GM23248 (cell line): ENCODE data around the gene FAM53A. TPM values are rescaled to one million over a fixed set of nuclear protein-coding genes. Genes with fewer than 3 reads are reported as not detected.

Source experiments
- DNase-seq: peaks from one replicate; pipeline ENCODE4 v3.0.0-alpha.2; 2015
- H2AFZ ChIP-seq: fragments of 200-600 bp; sonication (generic); 2 replicates; pipeline ENCODE4 v1.6.1; 2016; ENCODE audit warnings: antibody characterized with exemption
- H3F3A ChIP-seq: fragments of 200-600 bp; sonication (generic); 2 replicates; pipeline ENCODE4 v1.6.1; 2016; ENCODE audit warnings: mild to moderate bottlenecking, antibody characterized with exemption, mixed run types; ENCODE audit not compliant: insufficient read depth
- H3K27ac ChIP-seq: fragments of 200-600 bp; sonication (generic); 2 replicates; pipeline ENCODE4 v1.5.1; 2016; ENCODE audit warnings: mild to moderate bottlenecking
- H3K27me3 ChIP-seq: fragments of 200-600 bp; sonication (generic); replicated peaks from 2 replicates; pipeline ENCODE4 v1.6.1; 2016; ENCODE audit warnings: mild to moderate bottlenecking; ENCODE audit not compliant: insufficient read depth
- H3K36me3 ChIP-seq: fragments of 200-600 bp; sonication (generic); 2 replicates; pipeline ENCODE4 v1.6.1; 2016; ENCODE audit warnings: low read depth, mild to moderate bottlenecking
- H3K4me1 ChIP-seq: fragments of 200-600 bp; sonication (generic); 2 replicates; pipeline ENCODE4 v1.6.1; 2016; ENCODE audit warnings: mild to moderate bottlenecking; ENCODE audit not compliant: insufficient read depth
- H3K4me2 ChIP-seq: fragments of 200-600 bp; sonication (generic); one replicate; pipeline ENCODE4 v1.6.1; 2016; ENCODE audit warnings: mild to moderate bottlenecking; ENCODE audit not compliant: unreplicated experiment
- H3K4me3 ChIP-seq: fragments of 200-600 bp; sonication (generic); 2 replicates; pipeline ENCODE4 v1.5.1; 2016; ENCODE audit warnings: mild to moderate bottlenecking
- H3K79me2 ChIP-seq: fragments of 200-600 bp; sonication (generic); 2 replicates; pipeline ENCODE4 v1.6.1; 2016; ENCODE audit warnings: mild to moderate bottlenecking; ENCODE audit not compliant: insufficient read depth
- H3K9ac ChIP-seq: fragments of 200-600 bp; sonication (generic); 2 replicates; pipeline ENCODE4 v1.6.1; 2016; ENCODE audit warnings: mild to moderate bottlenecking
- H3K9me2 ChIP-seq: fragments of 200-600 bp; sonication (generic); 2 replicates; pipeline ENCODE4 v1.6.1; 2016; ENCODE audit warnings: mixed run types, mild to moderate bottlenecking, moderate library complexity; ENCODE audit not compliant: insufficient read depth
- H3K9me3 ChIP-seq: fragments of 200-600 bp; sonication (generic); one replicate; pipeline ENCODE4 v1.6.1; 2017; ENCODE audit warnings: low read depth
- H4K20me1 ChIP-seq: fragments of 200-600 bp; sonication (generic); 2 replicates; pipeline ENCODE4 v1.6.0; 2016; ENCODE audit not compliant: insufficient read depth
- EZH2 ChIP-seq: fragments of 200-600 bp; sonication (generic); IDR thresholded peaks from 2 replicates; pipeline ENCODE4 v1.6.1; 2018; ENCODE audit warnings: antibody characterized with exemption, mild to moderate bottlenecking; ENCODE audit not compliant: insufficient read depth, poor library complexity, severe bottlenecking
- EZH2phosphoT487 ChIP-seq: fragments of 200-600 bp; sonication (generic); IDR thresholded peaks from 2 replicates; pipeline ENCODE4 v1.6.1; 2018; ENCODE audit warnings: antibody characterized with exemption, moderate library complexity, mild to moderate bottlenecking, low read depth; ENCODE audit not compliant: insufficient read depth
- whole genome bisulfite sequencing, 2 experiments: methylation state at CpG; one replicate each; pipeline ENCODE4 v1.1.6; 2015 to 2017; ENCODE audit warnings: low lambda C conversion rate in 2 of 2, low coverage in 1 of 2; ENCODE audit errors: missing lambda C conversion rate in 2 of 2; 5-methylcytosine and 5-hydroxymethylcytosine counted together
- in situ Hi-C: fragments of 300-500 bp; cut with MboI; formaldehyde crosslinking; loops from 2 replicates; pipeline ENCODE4 v1.15.0; 2020
- polyA plus RNA-seq: library from polyadenylated mRNA; unstranded; fragments of >200 nt; fragmentation: Nextera tagmentation; extraction: Ambion mirVana; gene quantifications from 2 replicates; pipeline ENCODE4 v1.2.1, GENCODE V29; 2016
- total RNA-seq: library from RNA; depleted of rRNA; stranded (reverse); fragments of >200 nt; shearing (Covaris generic); gene quantifications from 2 replicates; pipeline ENCODE4 v1.2.3, GENCODE V29; 2014

FAM53A gene
- total and polyA plus RNA-seq, 2 experiments from 2014 or later, result 2.8 to 3.8 TPM

GRCh38 chr4:1658581-1658980 lies 25.5 kb downstream of the FAM53A start:
- no peak overlapping the region for H3K4me3 ChIP-seq
- WGBS, 2 experiments, result 81 to 83% methylated on average over 12 of the region's 12 CpGs

GRCh38 chr4:1658146-1658545 lies 26.0 kb downstream of the FAM53A start:
- in situ Hi-C loops, result no loop called here
- H3K9ac ChIP-seq, result no peak overlapping the region
- H3K27ac ChIP-seq, result no peak overlapping the region
- no peak overlapping the region for H3K4me2 ChIP-seq
- H4K20me1 ChIP-seq, result no peaks in the 10 kb centered on the region
- 91 to 92% methylated on average over 12 of the region's 12 CpGs for WGBS, 2 experiments
- H3K9me2 ChIP-seq, result no peaks in the 10 kb centered on the region
- no peaks in the 10 kb centered on the region for H3K36me3 ChIP-seq
- no peaks in the 10 kb centered on the region for H3K27me3 ChIP-seq
- H3F3A ChIP-seq, result no peaks in the 10 kb centered on the region
- no peaks in the 10 kb centered on the region for H3K4me1 ChIP-seq
- no peak overlapping the region for H3K4me3 ChIP-seq
- H2AFZ ChIP-seq, result no peak overlapping the region
- H3K79me2 ChIP-seq, result no peaks in the 10 kb centered on the region
- no peaks in the 10 kb centered on the region for H3K9me3 ChIP-seq
- DNase-seq, result no peak
- no peak for TF ChIP-seq EZH2
- no peak for TF ChIP-seq EZH2phosphoT487

More at GRCh38 chr4:1658581-1658980, 25.5 kb downstream of the FAM53A start:
- H3K4me1 ChIP-seq, result no peaks in the 10 kb centered on the region
- no peaks in the 10 kb centered on the region for H3F3A ChIP-seq
- no peaks in the 10 kb centered on the region for H3K79me2 ChIP-seq
- no peak for TF ChIP-seq EZH2phosphoT487
- TF ChIP-seq EZH2, result no peak
- no peak for DNase-seq
- H3K9ac ChIP-seq, result no peak overlapping the region
- no peaks in the 10 kb centered on the region for H3K36me3 ChIP-seq
- no peaks in the 10 kb centered on the region for H4K20me1 ChIP-seq
- no peaks in the 10 kb centered on the region for H3K9me3 ChIP-seq
- H3K27me3 ChIP-seq, result no peaks in the 10 kb centered on the region
- H2AFZ ChIP-seq, result no peak overlapping the region
- no peak overlapping the region for H3K27ac ChIP-seq
- in situ Hi-C loops, result no loop called here
- H3K4me2 ChIP-seq, result no peak overlapping the region
- no peaks in the 10 kb centered on the region for H3K9me2 ChIP-seq

- Histone ChIP-seq H3K9me2 (no peaks in the 10 kb centered on the region), H3K4me1 (no peaks in the 10 kb centered on the region), H3K9ac (no peak overlapping the region), H3K36me3 (no peaks in the 10 kb centered on the region), H3K27ac (no peak overlapping the region), H3K79me2 (no peaks in the 10 kb centered on the region), H4K20me1 (no peaks in the 10 kb centered on the region), H3F3A (no peaks in the 10 kb centered on the region), H3K4me3 (no peak overlapping the region), H3K9me3 (no peaks in the 10 kb centered on the region), H2AFZ (no peak overlapping the region), H3K4me2 (no peak overlapping the region), H3K27me3 (no peaks in the 10 kb centered on the region)
- WGBS, 2 experiments, result 89 to 90% methylated on average over 19 of the region's 19 CpGs
- in situ Hi-C loops, result no loop called here
- TF ChIP-seq EZH2, result no peak
- no peak for TF ChIP-seq EZH2phosphoT487
- no peak for DNase-seq
Measured at GRCh38 chr4:1656986-1657385, 27.1 kb downstream of the FAM53A start.

GRCh38 chr4:1656132-1656531 lies 28.0 kb downstream of the FAM53A start:
- in situ Hi-C loops, result no loop called here
- no peaks in the 10 kb centered on the region for H3K27me3 ChIP-seq
- no peak overlapping the region for H3K4me2 ChIP-seq
- H3K79me2 ChIP-seq, result no peaks in the 10 kb centered on the region
- no peaks in the 10 kb centered on the region for H3K9me2 ChIP-seq
- no peaks in the 10 kb centered on the region for H3K4me1 ChIP-seq
- no peaks in the 10 kb centered on the region for H4K20me1 ChIP-seq
- no peaks in the 10 kb centered on the region for H3K36me3 ChIP-seq
- H3K27ac ChIP-seq, result no peak overlapping the region
- no peaks in the 10 kb centered on the region for H3K9me3 ChIP-seq
- H3K9ac ChIP-seq, result no peak overlapping the region
- TF ChIP-seq EZH2, result no peak
- no peak for TF ChIP-seq EZH2phosphoT487
- no peaks in the 10 kb centered on the region for H3F3A ChIP-seq
- no peak for DNase-seq
- no peak overlapping the region for H2AFZ ChIP-seq
- 91 to 100% methylated on average over 5 of the region's 5 CpGs for WGBS, 2 experiments
- H3K4me3 ChIP-seq, result no peak overlapping the region

- Histone ChIP-seq H3K36me3 (no peaks in the 10 kb centered on the region), H3K4me3 (no peak overlapping the region), H3K9me3 (no peaks in the 10 kb centered on the region), H3K9me2 (no peaks in the 10 kb centered on the region), H3K27me3 (no peaks in the 10 kb centered on the region), H3K4me1 (no peaks in the 10 kb centered on the region), H2AFZ (no peak overlapping the region), H4K20me1 (no peaks in the 10 kb centered on the region), H3F3A (no peaks in the 10 kb centered on the region), H3K4me2 (no peak overlapping the region), H3K27ac (no peak overlapping the region), H3K79me2 (no peaks in the 10 kb centered on the region), H3K9ac (no peak overlapping the region)
- WGBS, 2 experiments, result 95 to 97% methylated on average over 18 of the region's 18 CpGs
- in situ Hi-C loops, result no loop called here
- TF ChIP-seq EZH2 (no peak), EZH2phosphoT487 (no peak)
- DNase-seq, result no peak
Measured at GRCh38 chr4:1655676-1656075, 28.4 kb downstream of the FAM53A start.
